HepG2 (cell line): ENCODE measurements around the gene POLR3GL. TPM values are rescaled to one million over a fixed set of nuclear protein-coding genes. Genes with fewer than 3 reads are reported as not detected.

Source experiments
- CEBPB ChIP-seq: IDR thresholded peaks from 2 replicates; pipeline ENCODE4 v1.6.1; 2011; ENCODE audit warnings: low read depth, low read length, improper control_type of control experiment, borderline replicate concordance
- CREB1 ChIP-seq, 2 experiments: fragments of 450-650 bp in 1 of 2; IDR thresholded peaks; 2 replicates each; pipeline ENCODE4 v1.6.1; 2016 to 2017; ENCODE audit warnings: control low read depth in 1 of 2, mild to moderate bottlenecking in 1 of 2, missing compliant biosample characterization in 1 of 2, missing genetic modification characterization in 1 of 2
- ELF1 ChIP-seq: sonication (generic); formaldehyde crosslinking; IDR thresholded peaks from 2 replicates; pipeline ENCODE4 v1.4.0; 2020; ENCODE audit warnings: missing genetic modification reagents
- FOXK2 ChIP-seq: fragments of 450-650 bp; IDR thresholded peaks from 2 replicates; pipeline ENCODE4 v1.6.1; 2016
- GABPB1 ChIP-seq: IDR thresholded peaks from 2 replicates; pipeline ENCODE4 v1.6.1; 2016; ENCODE audit warnings: mild to moderate bottlenecking, missing genetic modification reagents, moderate library complexity, missing compliant biosample characterization
- GATAD1 ChIP-seq: IDR thresholded peaks from 2 replicates; pipeline ENCODE4 v1.6.1; 2016; ENCODE audit warnings: missing genetic modification reagents, missing compliant biosample characterization
- GATAD2A ChIP-seq: IDR thresholded peaks from 2 replicates; pipeline ENCODE4 v1.6.1; 2016
- HIVEP1 ChIP-seq: sonication (generic); formaldehyde crosslinking; IDR thresholded peaks from 2 replicates; pipeline ENCODE4 v1.4.0; 2020; ENCODE audit warnings: mild to moderate bottlenecking, missing genetic modification reagents
- IRX3 ChIP-seq: sonication (generic); formaldehyde crosslinking; IDR thresholded peaks from 2 replicates; pipeline ENCODE4 v1.8.1; 2023; ENCODE audit warnings: mild to moderate bottlenecking, low read depth, missing genetic modification reagents, borderline replicate concordance
- ISL2 ChIP-seq: sonication (generic); formaldehyde crosslinking; IDR thresholded peaks from 2 replicates; pipeline ENCODE4 v1.5.0; 2020; ENCODE audit warnings: missing genetic modification reagents
- KDM4B ChIP-seq: sonication (generic); formaldehyde crosslinking; IDR thresholded peaks from 2 replicates; pipeline ENCODE4 v1.4.0; 2020; ENCODE audit warnings: missing genetic modification reagents
- NONO ChIP-seq, 2 experiments: fragments of 450-650 bp in 1 of 2; sonication (generic) in 1 of 2; formaldehyde crosslinking in 1 of 2; IDR thresholded peaks in 1 of 2; conservative IDR thresholded peaks in 1 of 2; 2 replicates each; pipeline versions ENCODE4 v1.6.1 to v1.8.0; 2017 to 2022; ENCODE audit warnings: mild to moderate bottlenecking in 1 of 2, missing genetic modification reagents in 1 of 2, moderate library complexity in 1 of 2
- RCOR2 ChIP-seq: IDR thresholded peaks from 2 replicates; pipeline ENCODE4 v1.6.1; 2016; ENCODE audit warnings: missing biosample characterization, missing genetic modification reagents
- THAP11 ChIP-seq: IDR thresholded peaks from 2 replicates; pipeline ENCODE4 v1.6.1; 2016; ENCODE audit warnings: missing biosample characterization, missing genetic modification reagents
- TP53 ChIP-seq: sonication (generic); formaldehyde crosslinking; conservative IDR thresholded peaks from 2 replicates; pipeline ENCODE4 v1.4.0; 2020; ENCODE audit warnings: missing genetic modification reagents
- TRIM24 ChIP-seq: sonication (generic); formaldehyde crosslinking; IDR thresholded peaks from 2 replicates; pipeline ENCODE4 v1.8.0; 2022; ENCODE audit warnings: mild to moderate bottlenecking, missing genetic modification reagents
- ZFP90 ChIP-seq: sonication (generic); formaldehyde crosslinking; IDR thresholded peaks from 2 replicates; pipeline ENCODE4 v1.8.0; 2022; ENCODE audit warnings: missing genetic modification reagents, mild to moderate bottlenecking, inconsistent platforms, borderline replicate concordance
- ZMYM2 ChIP-seq: sonication (generic); formaldehyde crosslinking; IDR thresholded peaks from 2 replicates; pipeline ENCODE4 v1.8.0; 2022; ENCODE audit warnings: mild to moderate bottlenecking, missing genetic modification reagents
- ZNF17 ChIP-seq: sonication (generic); formaldehyde crosslinking; IDR thresholded peaks from 2 replicates; pipeline ENCODE4 v1.5.0; 2020; ENCODE audit warnings: mild to moderate bottlenecking, missing genetic modification reagents
- ZNF44 ChIP-seq: sonication (generic); formaldehyde crosslinking; IDR thresholded peaks from 2 replicates; pipeline ENCODE4 v1.5.1; 2020; ENCODE audit warnings: mild to moderate bottlenecking, missing genetic modification reagents
- ZNF564 ChIP-seq: sonication (generic); formaldehyde crosslinking; IDR thresholded peaks from 2 replicates; pipeline ENCODE4 v1.8.1; 2023; ENCODE audit warnings: mild to moderate bottlenecking, missing genetic modification reagents
- ZNF777 ChIP-seq: sonication (generic); formaldehyde crosslinking; IDR thresholded peaks from 2 replicates; pipeline ENCODE4 v1.4.0; 2020; ENCODE audit warnings: missing genetic modification reagents
- ZNF788 ChIP-seq: sonication (generic); formaldehyde crosslinking; IDR thresholded peaks from 2 replicates; pipeline ENCODE4 v1.5.0; 2020; ENCODE audit warnings: mild to moderate bottlenecking, missing genetic modification reagents, borderline replicate concordance
- ZNF792 ChIP-seq: IDR thresholded peaks from 2 replicates; pipeline ENCODE4 v1.6.1; 2016
- ZNF878 ChIP-seq: sonication (generic); formaldehyde crosslinking; IDR thresholded peaks from 2 replicates; pipeline ENCODE4 v1.8.1; 2023; ENCODE audit warnings: mild to moderate bottlenecking, missing genetic modification reagents, moderate library complexity
- polyA plus RNA-seq, 8 experiments: library from polyadenylated mRNA; depleted of rRNA in 3 of 8; stranded (reverse) in 7 of 8; unstranded in 1 of 8; fragments of >200 nt; fragmentation: Illumina TruSeq in 4 of 8; extraction: Trizol in 4 of 8; gene quantifications; 2 replicates each; pipeline versions ENCODE4 v1.2.1 to v1.2.3, GENCODE V29; 2011 to 2016; ENCODE audit warnings: low read depth in 4 of 8, missing spikeins in 1 of 8, mixed read lengths in 1 of 8; ENCODE audit not compliant: insufficient read depth in 1 of 8
- total RNA-seq, 5 experiments: library from RNA; depleted of rRNA; stranded (reverse); fragments of >200 nt; fragmentation: Illumina TruSeq; extraction: Trizol; gene quantifications; 2 replicates each; pipeline ENCODE4 v1.2.3, GENCODE V29; 2016; ENCODE audit warnings: low read depth in 1 of 5
- TF ChIP-seq, protein P1 (sequence below): IDR thresholded peaks from 2 replicates; pipeline ENCODE4 v1.6.1; 2016; ENCODE audit warnings: mild to moderate bottlenecking, missing biosample characterization, missing genetic modification reagents
- TF ChIP-seq, protein P2 (sequence below): sonication (generic); formaldehyde crosslinking; IDR thresholded peaks from 2 replicates; pipeline ENCODE4 v1.5.0; 2020; ENCODE audit warnings: mild to moderate bottlenecking, missing genetic modification reagents, borderline replicate concordance

POLR3GL gene
- total and polyA plus RNA-seq, 2 of the 13 experiments (the other 11 are each of a cell fraction or from before 2014, with no cell fraction given) = 11.5 to 12.4 TPM

DNA sequence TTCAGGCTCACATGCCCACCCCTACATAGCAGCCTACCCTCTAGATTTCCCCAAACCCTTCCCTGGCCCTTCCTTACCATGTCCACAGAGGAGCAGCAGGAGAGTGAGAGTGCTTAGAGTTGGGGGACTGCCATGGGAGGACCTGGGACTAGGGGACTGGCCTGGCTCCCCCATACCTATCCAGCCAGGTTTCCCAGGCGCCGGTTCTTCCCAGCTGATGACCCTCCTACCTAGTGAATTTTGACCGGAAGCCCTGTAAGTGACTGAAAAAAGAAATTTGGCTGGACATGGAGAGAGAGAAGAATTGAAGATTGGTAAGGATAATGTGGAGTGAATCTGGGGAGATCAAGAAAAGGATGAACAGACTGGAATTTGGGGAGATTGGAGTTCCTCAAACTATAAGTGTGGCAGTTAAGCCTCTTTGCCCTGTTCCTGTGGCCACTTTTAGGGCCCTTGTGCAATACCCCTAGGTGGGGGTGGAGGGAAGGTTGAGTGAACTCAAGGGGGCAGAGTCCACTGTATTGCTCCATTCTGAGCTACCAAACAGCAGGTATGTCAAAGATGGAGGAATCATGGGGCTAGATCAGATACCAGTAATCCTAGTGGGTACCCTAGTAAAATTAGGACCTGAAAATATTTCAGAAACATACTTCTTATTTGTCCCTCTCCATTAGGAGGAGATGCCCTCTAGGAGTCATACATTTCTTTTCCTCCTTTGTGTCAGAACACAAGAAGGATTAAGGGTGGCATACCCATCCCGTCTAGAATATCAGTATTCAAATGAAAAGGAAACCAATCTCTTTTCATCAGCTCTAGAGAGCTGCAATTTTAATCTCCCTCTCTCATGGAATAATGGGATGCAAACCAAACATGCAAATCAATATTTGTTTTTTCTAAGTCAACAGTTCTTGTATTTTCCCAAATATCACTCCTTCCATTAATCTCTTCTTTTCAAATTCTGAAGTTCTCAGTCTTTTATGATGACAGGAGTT, 55.9 kb downstream of the POLR3GL start (continued):
- no peak for TF ChIP-seq HIVEP1 (CRISPR knock-in tag)
- TF ChIP-seq THAP11 (CRISPR knock-in tag) = peak; percentile 68
- TF ChIP-seq GATAD1 (CRISPR knock-in tag) = no peak
- TF ChIP-seq NONO (IDR thresholded peaks at IDR 0.05) = no peak
- 0 out of 2 replicates have a peak, but pooled peaks have one; percentile 43 for TF ChIP-seq NONO (CRISPR knock-in tag; conservative IDR thresholded peaks at IDR 0.05)
- TF ChIP-seq ZNF792 (CRISPR knock-in tag) = peak; percentile 27; the same call in 1 of the 2 replicates
- no peak for TF ChIP-seq ZNF777 (CRISPR knock-in tag)
- peak; percentile 76; the same call in 1 of the 2 replicates for TF ChIP-seq TRIM24 (CRISPR knock-in tag)
- TF ChIP-seq CREB1 (IDR thresholded peaks at IDR 0.05) = no peak
- TF ChIP-seq CREB1 (CRISPR knock-in tag; IDR thresholded peaks at IDR 0.05) = 0 out of 2 replicates have a peak, but pooled peaks have one; percentile 14
- TF ChIP-seq IRX3 (CRISPR knock-in tag) = no peak
- no peak for TF ChIP-seq ZNF17 (CRISPR knock-in tag)
- TF ChIP-seq FOXK2 = no peak
- peak; percentile 86 for TF ChIP-seq GATAD2A (CRISPR knock-in tag)
- no peak for TF ChIP-seq ZNF878
- TF ChIP-seq ZMYM2 (CRISPR knock-in tag) = 0 out of 2 replicates have a peak, but pooled peaks have one; percentile 36
- TF ChIP-seq, protein P1, sequence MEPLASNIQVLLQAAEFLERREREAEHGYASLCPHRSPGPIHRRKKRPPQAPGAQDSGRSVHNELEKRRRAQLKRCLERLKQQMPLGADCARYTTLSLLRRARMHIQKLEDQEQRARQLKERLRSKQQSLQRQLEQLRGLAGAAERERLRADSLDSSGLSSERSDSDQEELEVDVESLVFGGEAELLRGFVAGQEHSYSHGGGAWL (CRISPR knock-in tag) = no peak
- TF ChIP-seq ZNF44 = no peak
- TF ChIP-seq, protein P2, sequence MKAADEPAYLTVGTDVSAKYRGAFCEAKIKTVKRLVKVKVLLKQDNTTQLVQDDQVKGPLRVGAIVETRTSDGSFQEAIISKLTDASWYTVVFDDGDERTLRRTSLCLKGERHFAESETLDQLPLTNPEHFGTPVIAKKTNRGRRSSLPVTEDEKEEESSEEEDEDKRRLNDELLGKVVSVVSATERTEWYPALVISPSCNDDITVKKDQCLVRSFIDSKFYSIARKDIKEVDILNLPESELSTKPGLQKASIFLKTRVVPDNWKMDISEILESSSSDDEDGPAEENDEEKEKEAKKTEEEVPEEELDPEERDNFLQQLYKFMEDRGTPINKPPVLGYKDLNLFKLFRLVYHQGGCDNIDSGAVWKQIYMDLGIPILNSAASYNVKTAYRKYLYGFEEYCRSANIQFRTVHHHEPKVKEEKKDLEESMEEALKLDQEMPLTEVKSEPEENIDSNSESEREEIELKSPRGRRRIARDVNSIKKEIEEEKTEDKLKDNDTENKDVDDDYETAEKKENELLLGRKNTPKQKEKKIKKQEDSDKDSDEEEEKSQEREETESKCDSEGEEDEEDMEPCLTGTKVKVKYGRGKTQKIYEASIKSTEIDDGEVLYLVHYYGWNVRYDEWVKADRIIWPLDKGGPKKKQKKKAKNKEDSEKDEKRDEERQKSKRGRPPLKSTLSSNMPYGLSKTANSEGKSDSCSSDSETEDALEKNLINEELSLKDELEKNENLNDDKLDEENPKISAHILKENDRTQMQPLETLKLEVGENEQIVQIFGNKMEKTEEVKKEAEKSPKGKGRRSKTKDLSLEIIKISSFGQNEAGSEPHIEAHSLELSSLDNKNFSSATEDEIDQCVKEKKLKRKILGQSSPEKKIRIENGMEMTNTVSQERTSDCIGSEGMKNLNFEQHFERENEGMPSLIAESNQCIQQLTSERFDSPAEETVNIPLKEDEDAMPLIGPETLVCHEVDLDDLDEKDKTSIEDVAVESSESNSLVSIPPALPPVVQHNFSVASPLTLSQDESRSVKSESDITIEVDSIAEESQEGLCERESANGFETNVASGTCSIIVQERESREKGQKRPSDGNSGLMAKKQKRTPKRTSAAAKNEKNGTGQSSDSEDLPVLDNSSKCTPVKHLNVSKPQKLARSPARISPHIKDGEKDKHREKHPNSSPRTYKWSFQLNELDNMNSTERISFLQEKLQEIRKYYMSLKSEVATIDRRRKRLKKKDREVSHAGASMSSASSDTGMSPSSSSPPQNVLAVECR (CRISPR knock-in tag) = peak; percentile 25; the same call in 1 of the 2 replicates
- TF ChIP-seq ZNF788 (CRISPR knock-in tag) = 0 out of 2 replicates have a peak, but pooled peaks have one; percentile 31
- TF ChIP-seq ISL2 = no peak
- TF ChIP-seq GABPB1 (CRISPR knock-in tag) = peak; percentile 25; the same call in 1 of the 2 replicates
- no peak for TF ChIP-seq ZFP90 (CRISPR knock-in tag)
- TF ChIP-seq KDM4B (CRISPR knock-in tag) = no peak
- TF ChIP-seq CEBPB = peak; percentile 98
- 0 out of 2 replicates have a peak, but pooled peaks have one; percentile 30 for TF ChIP-seq RCOR2 (CRISPR knock-in tag)
- no peak for TF ChIP-seq ZNF564 (CRISPR knock-in tag)
- TF ChIP-seq TP53 = no peak
- TF ChIP-seq ELF1 (CRISPR knock-in tag) = peak; percentile 53; the same call in 1 of the 2 replicates
